Measurements from ENCODE around the gene CES2.

The CES2 gene

GRCh38 chr16:66975302-66975893 lies 40.1 kb downstream of the CES2 start:
- H3K9ac ChIP-seq (ENCODE audit: low read length) = no peak overlapping the region
- H3K9me3 ChIP-seq (ENCODE audit: control insufficient read depth, low read length) = no peaks in the 10 kb centered on the region
- no peak overlapping the region for H4K91ac ChIP-seq (ENCODE audit: low read length)
- no peak for DNase-seq
- H3K14ac ChIP-seq (ENCODE audit: low read length in 2 of 2) = no peak overlapping the region
- no peak overlapping the region for H3K4me2 ChIP-seq (ENCODE audit: low read length, poor library complexity, severe bottlenecking)
- peaks cover 36% of the 10 kb centered on the region for H3K4me1 ChIP-seq (ENCODE audit: control insufficient read depth, insufficient read depth, low read depth, low read length)
- H2BK12ac ChIP-seq (ENCODE audit: low read length in 2 of 2) = no peak overlapping the region
- WGBS = 96% methylated on average over 11 of the region's 14 CpGs
- H3K27me3 ChIP-seq (ENCODE audit: control insufficient read depth in 1 of 2, insufficient read depth in 1 of 2, low read length in 2 of 2) = peaks cover 0 to 8% of the 10 kb centered on the region in 2 experiments
- H3K4ac ChIP-seq (ENCODE audit: low read depth in 1 of 2, low read length in 2 of 2) = no peak overlapping the region
- no peak overlapping the region for H2BK15ac ChIP-seq (ENCODE audit: low read depth, poor library complexity, severe bottlenecking)
- H4K8ac ChIP-seq (ENCODE audit: low read length) = no peak overlapping the region
- H2BK5ac ChIP-seq (ENCODE audit: low read depth, low read length, poor library complexity, severe bottlenecking) = no peak overlapping the region
- H2AK5ac ChIP-seq (ENCODE audit: low read length, severe bottlenecking) = no peak overlapping the region
- H2BK120ac ChIP-seq (ENCODE audit: low read depth, low read length) = no peak overlapping the region
- H3K36me3 ChIP-seq (ENCODE audit: control insufficient read depth in 1 of 2, insufficient read depth in 2 of 2, low read depth in 1 of 2, low read length in 2 of 2) = no peaks in the 10 kb centered on the region
- no peak overlapping the region for H2AFZ ChIP-seq (ENCODE audit: low read depth, low read length)
- H3K79me1 ChIP-seq (replicated peaks; ENCODE audit: low read length, poor library complexity, severe bottlenecking) = no peaks in the 10 kb centered on the region
- H3K18ac ChIP-seq (ENCODE audit: low read depth in 1 of 2, low read length in 2 of 2) = no peak overlapping the region
- no peak overlapping the region for H3K27ac ChIP-seq (ENCODE audit: low read length, poor library complexity, severe bottlenecking)
- H3K4me3 ChIP-seq (ENCODE audit: insufficient read depth in 1 of 2, low read depth in 1 of 2, low read length in 2 of 2) = no peak overlapping the region
- H3K23ac ChIP-seq (ENCODE audit: low read length in 2 of 2) = no peak overlapping the region

- H3K23ac ChIP-seq (ENCODE audit: low read length in 2 of 2) = no peak overlapping the region
- H4K91ac ChIP-seq (ENCODE audit: low read length) = no peak overlapping the region
- no peak overlapping the region for H2AK5ac ChIP-seq (ENCODE audit: low read length, severe bottlenecking)
- no peak overlapping the region for H3K9ac ChIP-seq (ENCODE audit: low read length)
- H3K36me3 ChIP-seq (ENCODE audit: control insufficient read depth in 1 of 2, insufficient read depth in 2 of 2, low read depth in 1 of 2, low read length in 2 of 2) = no peaks in the 10 kb centered on the region
- no peak overlapping the region for H4K8ac ChIP-seq (ENCODE audit: low read length)
- H3K14ac ChIP-seq (ENCODE audit: low read length in 2 of 2) = no peak overlapping the region
- H2BK12ac ChIP-seq (ENCODE audit: low read length in 2 of 2) = no peak overlapping the region
- H2BK15ac ChIP-seq (ENCODE audit: low read depth, poor library complexity, severe bottlenecking) = no peak overlapping the region
- H3K18ac ChIP-seq (ENCODE audit: low read depth in 1 of 2, low read length in 2 of 2) = no peak overlapping the region
- H3K4me1 ChIP-seq (ENCODE audit: control insufficient read depth, insufficient read depth, low read depth, low read length) = peaks cover 26% of the 10 kb centered on the region
- H3K4me3 ChIP-seq (ENCODE audit: insufficient read depth in 1 of 2, low read depth in 1 of 2, low read length in 2 of 2) = no peak overlapping the region
- WGBS = 29% methylated on average over 13 of the region's 13 CpGs
- peak; percentile 55 for DNase-seq
- no peak overlapping the region for H3K4me2 ChIP-seq (ENCODE audit: low read length, poor library complexity, severe bottlenecking)
- no peak overlapping the region for H2BK120ac ChIP-seq (ENCODE audit: low read depth, low read length)
- H2BK5ac ChIP-seq (ENCODE audit: low read depth, low read length, poor library complexity, severe bottlenecking) = no peak overlapping the region
- H3K9me3 ChIP-seq (ENCODE audit: control insufficient read depth, low read length) = no peaks in the 10 kb centered on the region
- peaks cover 0 to 8% of the 10 kb centered on the region in 2 experiments for H3K27me3 ChIP-seq (ENCODE audit: control insufficient read depth in 1 of 2, insufficient read depth in 1 of 2, low read length in 2 of 2)
- no peak overlapping the region for H2AFZ ChIP-seq (ENCODE audit: low read depth, low read length)
- H3K79me1 ChIP-seq (replicated peaks; ENCODE audit: low read length, poor library complexity, severe bottlenecking) = no peaks in the 10 kb centered on the region
- no peak overlapping the region for H3K4ac ChIP-seq (ENCODE audit: low read depth in 1 of 2, low read length in 2 of 2)
- H3K27ac ChIP-seq (ENCODE audit: low read length, poor library complexity, severe bottlenecking) = no peak overlapping the region
Observed at GRCh38 chr16:66976746-66977145, 41.4 kb downstream of the CES2 start.

GRCh38 chr16:66977341-66978113 lies 42.2 kb downstream of the CES2 start:
- H3K23ac ChIP-seq (ENCODE audit: low read length in 2 of 2) = no peak overlapping the region
- peaks cover 25% of the 10 kb centered on the region for H3K4me1 ChIP-seq (ENCODE audit: control insufficient read depth, insufficient read depth, low read depth, low read length)
- no peak overlapping the region for H2BK120ac ChIP-seq (ENCODE audit: low read depth, low read length)
- no peak overlapping the region for H3K9ac ChIP-seq (ENCODE audit: low read length)
- no peak overlapping the region for H2BK5ac ChIP-seq (ENCODE audit: low read depth, low read length, poor library complexity, severe bottlenecking)
- H2AFZ ChIP-seq (ENCODE audit: low read depth, low read length) = peak overlapping the region; percentile 21
- no peak overlapping the region for H3K14ac ChIP-seq (ENCODE audit: low read length in 2 of 2)
- H3K79me1 ChIP-seq (replicated peaks; ENCODE audit: low read length, poor library complexity, severe bottlenecking) = no peaks in the 10 kb centered on the region
- peak overlapping the region in 1 of 2 experiments; percentile 16 for H2BK12ac ChIP-seq (ENCODE audit: low read length in 2 of 2)
- no peaks in the 10 kb centered on the region for H3K36me3 ChIP-seq (ENCODE audit: control insufficient read depth in 1 of 2, insufficient read depth in 2 of 2, low read depth in 1 of 2, low read length in 2 of 2)
- H3K4ac ChIP-seq (ENCODE audit: low read depth in 1 of 2, low read length in 2 of 2) = no peak overlapping the region
- no peak overlapping the region for H3K18ac ChIP-seq (ENCODE audit: low read depth in 1 of 2, low read length in 2 of 2)
- peak overlapping the region; percentile 66 for H4K8ac ChIP-seq (ENCODE audit: low read length)
- peaks cover 0 to 8% of the 10 kb centered on the region in 2 experiments for H3K27me3 ChIP-seq (ENCODE audit: control insufficient read depth in 1 of 2, insufficient read depth in 1 of 2, low read length in 2 of 2)
- H3K27ac ChIP-seq (ENCODE audit: low read length, poor library complexity, severe bottlenecking) = no peak overlapping the region
- no peak overlapping the region for H4K91ac ChIP-seq (ENCODE audit: low read length)
- DNase-seq = peak; percentile 77
- no peak overlapping the region for H2AK5ac ChIP-seq (ENCODE audit: low read length, severe bottlenecking)
- no peaks in the 10 kb centered on the region for H3K9me3 ChIP-seq (ENCODE audit: control insufficient read depth, low read length)
- H3K4me2 ChIP-seq (ENCODE audit: low read length, poor library complexity, severe bottlenecking) = no peak overlapping the region
- no peak overlapping the region for H2BK15ac ChIP-seq (ENCODE audit: low read depth, poor library complexity, severe bottlenecking)
- 35% methylated on average over 9 of the region's 15 CpGs for WGBS
- H3K4me3 ChIP-seq (ENCODE audit: insufficient read depth in 1 of 2, low read depth in 1 of 2, low read length in 2 of 2) = no peak overlapping the region

GRCh38 chr16:66979011-66979717 lies 43.8 kb downstream of the CES2 start:
- no peak overlapping the region for H3K4ac ChIP-seq (ENCODE audit: low read depth in 1 of 2, low read length in 2 of 2)
- H2BK5ac ChIP-seq (ENCODE audit: low read depth, low read length, poor library complexity, severe bottlenecking) = no peak overlapping the region
- H2BK120ac ChIP-seq (ENCODE audit: low read depth, low read length) = no peak overlapping the region
- no peak overlapping the region for H2BK15ac ChIP-seq (ENCODE audit: low read depth, poor library complexity, severe bottlenecking)
- no peaks in the 10 kb centered on the region for H3K36me3 ChIP-seq (ENCODE audit: control insufficient read depth in 1 of 2, insufficient read depth in 2 of 2, low read depth in 1 of 2, low read length in 2 of 2)
- H3K9ac ChIP-seq (ENCODE audit: low read length) = no peak overlapping the region
- no peak overlapping the region for H3K18ac ChIP-seq (ENCODE audit: low read depth in 1 of 2, low read length in 2 of 2)
- H3K9me3 ChIP-seq (ENCODE audit: control insufficient read depth, low read length) = no peaks in the 10 kb centered on the region
- H3K27me3 ChIP-seq (ENCODE audit: control insufficient read depth in 1 of 2, insufficient read depth in 1 of 2, low read length in 2 of 2) = no peaks in the 10 kb centered on the region
- no peak overlapping the region for H4K8ac ChIP-seq (ENCODE audit: low read length)
- no peak overlapping the region for H4K91ac ChIP-seq (ENCODE audit: low read length)
- H2BK12ac ChIP-seq (ENCODE audit: low read length in 2 of 2) = no peak overlapping the region
- no peak for DNase-seq
- H3K14ac ChIP-seq (ENCODE audit: low read length in 2 of 2) = peak overlapping the region in 1 of 2 experiments; percentile 41
- H3K27ac ChIP-seq (ENCODE audit: low read length, poor library complexity, severe bottlenecking) = no peak overlapping the region
- H3K79me1 ChIP-seq (replicated peaks; ENCODE audit: low read length, poor library complexity, severe bottlenecking) = no peaks in the 10 kb centered on the region
- H3K4me3 ChIP-seq (ENCODE audit: insufficient read depth in 1 of 2, low read depth in 1 of 2, low read length in 2 of 2) = no peak overlapping the region
- H3K4me1 ChIP-seq (ENCODE audit: control insufficient read depth, insufficient read depth, low read depth, low read length) = peaks cover 19% of the 10 kb centered on the region
- H2AFZ ChIP-seq (ENCODE audit: low read depth, low read length) = peak overlapping the region; percentile 18
- H3K23ac ChIP-seq (ENCODE audit: low read length in 2 of 2) = no peak overlapping the region
- 82% methylated on average over 15 of the region's 16 CpGs for WGBS
- no peak overlapping the region for H2AK5ac ChIP-seq (ENCODE audit: low read length, severe bottlenecking)
- H3K4me2 ChIP-seq (ENCODE audit: low read length, poor library complexity, severe bottlenecking) = no peak overlapping the region

Data from mesenchymal stem cell (in vitro differentiated cells and primary cell).